VCaP (cell line): ENCODE results near the gene WDPCP.
"Not testable (repeated sequence)": the region's sequence is repeated elsewhere in the genome, so short reads cannot be mapped to it uniquely, and the experiment has no call there.

Experiments
- H3K27ac ChIP-seq: fragments of 450-650 bp; 2 replicates; pipeline ENCODE4 v1.5.1; 2017
- TF ChIP-seq, protein P1 (sequence below): fragments of 450-650 bp; conservative IDR thresholded peaks from 2 replicates; pipeline ENCODE4 v1.5.1; 2017; ENCODE audit warnings: mild to moderate bottlenecking, moderate library complexity

WDPCP gene

GRCh38 chr2:63086687-63087086 lies 501.6 kb downstream of the WDPCP start:
- H3K27ac ChIP-seq: no peak overlapping the region
- TF ChIP-seq, protein P1, sequence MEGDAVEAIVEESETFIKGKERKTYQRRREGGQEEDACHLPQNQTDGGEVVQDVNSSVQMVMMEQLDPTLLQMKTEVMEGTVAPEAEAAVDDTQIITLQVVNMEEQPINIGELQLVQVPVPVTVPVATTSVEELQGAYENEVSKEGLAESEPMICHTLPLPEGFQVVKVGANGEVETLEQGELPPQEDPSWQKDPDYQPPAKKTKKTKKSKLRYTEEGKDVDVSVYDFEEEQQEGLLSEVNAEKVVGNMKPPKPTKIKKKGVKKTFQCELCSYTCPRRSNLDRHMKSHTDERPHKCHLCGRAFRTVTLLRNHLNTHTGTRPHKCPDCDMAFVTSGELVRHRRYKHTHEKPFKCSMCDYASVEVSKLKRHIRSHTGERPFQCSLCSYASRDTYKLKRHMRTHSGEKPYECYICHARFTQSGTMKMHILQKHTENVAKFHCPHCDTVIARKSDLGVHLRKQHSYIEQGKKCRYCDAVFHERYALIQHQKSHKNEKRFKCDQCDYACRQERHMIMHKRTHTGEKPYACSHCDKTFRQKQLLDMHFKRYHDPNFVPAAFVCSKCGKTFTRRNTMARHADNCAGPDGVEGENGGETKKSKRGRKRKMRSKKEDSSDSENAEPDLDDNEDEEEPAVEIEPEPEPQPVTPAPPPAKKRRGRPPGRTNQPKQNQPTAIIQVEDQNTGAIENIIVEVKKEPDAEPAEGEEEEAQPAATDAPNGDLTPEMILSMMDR: no peak

DNA sequence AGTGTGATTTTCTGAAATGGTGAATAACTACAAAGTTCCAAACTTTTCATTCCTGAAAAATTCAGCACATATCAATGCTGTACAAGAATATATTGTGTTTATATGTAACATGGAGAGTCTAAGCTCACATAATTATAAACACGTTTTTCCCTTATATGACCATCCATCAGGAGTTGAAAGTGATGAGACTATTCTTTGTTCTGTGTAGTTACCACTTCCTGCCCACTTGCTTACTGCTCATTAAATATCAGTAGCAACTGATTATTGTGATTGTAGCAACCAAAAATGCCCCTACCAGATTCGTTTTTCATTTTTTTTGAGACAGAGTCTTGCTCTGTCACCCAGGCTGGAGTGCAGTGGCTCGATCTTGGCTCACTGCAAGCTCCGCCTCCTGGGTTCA lies 506.9 kb downstream of the WDPCP start:
- TF ChIP-seq, protein P1: no peak
- no peak overlapping the region for H3K27ac ChIP-seq

DNA sequence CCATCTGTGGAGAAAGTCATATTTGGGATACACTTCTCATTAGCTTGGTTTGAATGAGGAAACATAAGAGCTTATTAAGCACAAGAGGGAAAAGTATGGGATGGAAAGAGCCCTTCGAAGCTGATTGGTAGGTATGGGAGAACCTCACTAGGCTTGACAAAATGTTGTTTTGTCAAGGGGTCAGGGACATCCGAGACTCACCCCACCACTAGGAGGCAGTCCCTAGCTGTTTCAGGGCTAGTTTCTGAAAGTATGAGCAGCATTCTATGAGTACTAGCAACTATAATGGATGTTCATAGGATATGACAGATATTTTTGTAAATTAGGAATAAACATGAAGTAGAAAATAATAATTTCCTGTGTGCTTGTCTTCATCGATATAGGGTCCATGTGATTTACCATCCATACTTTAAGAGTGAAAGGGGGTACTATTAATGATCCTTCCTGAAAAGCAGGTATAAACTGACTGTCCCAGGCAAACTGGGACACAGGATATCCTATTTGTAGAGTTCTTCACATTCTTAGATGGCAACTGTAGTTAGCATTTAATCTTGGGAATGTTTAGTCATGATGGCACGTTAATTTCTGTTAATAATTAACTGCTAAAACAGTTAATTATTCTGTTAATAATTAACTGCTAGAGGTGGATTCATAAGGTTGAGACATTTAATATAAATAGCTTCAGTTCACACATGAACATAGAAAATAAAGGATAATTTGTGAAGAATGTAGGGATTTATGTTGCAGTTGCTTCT lies 509.2 kb downstream of the WDPCP start:
- 0 out of 2 replicates have a peak overlapping the region, but pooled peaks have one; percentile 1 for H3K27ac ChIP-seq
- TF ChIP-seq, protein P1: 0 out of 2 replicates have a peak, but pooled peaks have one; percentile 12

GRCh38 chr2:63074399-63074798 lies 513.9 kb downstream of the WDPCP start:
- not testable (repeated sequence) for H3K27ac ChIP-seq

DNA sequence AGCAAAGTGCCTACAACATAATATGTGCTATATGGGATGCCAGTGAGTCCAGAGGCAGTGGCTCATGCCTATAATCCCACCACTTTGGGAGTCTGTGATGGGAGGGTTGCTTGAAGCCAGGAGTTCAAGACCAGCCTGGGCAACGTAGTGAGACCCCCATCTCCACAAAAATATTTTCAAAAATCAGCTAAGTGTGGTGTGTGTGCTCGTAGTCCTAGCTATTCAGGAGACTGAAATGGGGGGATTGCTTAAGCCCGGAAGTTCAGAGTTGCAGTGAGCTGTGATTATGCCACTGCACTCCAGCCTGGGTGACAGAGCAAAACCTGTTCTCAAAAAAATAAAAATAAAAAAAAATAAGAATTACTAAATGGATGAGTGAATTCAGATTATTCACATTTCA lies 514.3 kb downstream of the WDPCP start:
- H3K27ac ChIP-seq: no peak overlapping the region
- TF ChIP-seq, protein P1: no peak

- TF ChIP-seq, protein P1: no peak
- no peak overlapping the region for H3K27ac ChIP-seq
Observed at GRCh38 chr2:63071664-63072063, 516.6 kb downstream of the WDPCP start.
